Nephron progenitor cell (in vitro differentiated cells): ENCODE measurements around the gene NPIPB8.
A peak's percentile ranks its signal among the peaks of the same experiment; 100 is the strongest.
"Not testable (repeated sequence)": the region's sequence is repeated elsewhere in the genome, so short reads cannot be mapped to it uniquely, and the experiment has no call there.

Source experiments
- DNase-seq: peaks from one replicate; pipeline ENCODE4 v3.0.0; 2021
- H3K27ac Mint-ChIP-seq: 2 replicates; pipeline ENCODE4 v1.8.0; 2021; ENCODE audit warnings: mild to moderate bottlenecking, moderate library complexity, mixed read lengths
- H3K27me3 Mint-ChIP-seq: 2 replicates; pipeline ENCODE4 v1.8.0; 2021; ENCODE audit warnings: mild to moderate bottlenecking, low read depth, mixed read lengths; ENCODE audit not compliant: poor library complexity
- H3K36me3 Mint-ChIP-seq: 2 replicates; pipeline ENCODE4 v1.8.0; 2021; ENCODE audit warnings: low read depth, mixed read lengths
- H3K4me1 Mint-ChIP-seq: 2 replicates; pipeline ENCODE4 v1.8.0; 2021; ENCODE audit warnings: mixed read lengths
- H3K4me3 Mint-ChIP-seq: 2 replicates; pipeline ENCODE4 v1.8.0; 2021; ENCODE audit warnings: mild to moderate bottlenecking, moderate library complexity, mixed read lengths
- H3K9me3 Mint-ChIP-seq: 2 replicates; pipeline ENCODE4 v1.8.0; 2021; ENCODE audit warnings: mild to moderate bottlenecking, moderate library complexity, mixed read lengths
- CTCF ChIP-seq: fragments of 200-600 bp; sonication (generic); IDR thresholded peaks from 2 replicates; pipeline ENCODE4 v1.5.0; 2021; ENCODE audit warnings: antibody characterized with exemption

The NPIPB8 gene

GRCh38 chr16:28602529-28602928 lies 35.3 kb upstream of the NPIPB8 start:
- Mint-ChIP-seq H3K27ac (no peak overlapping the region), H3K27me3 (peaks cover 9% of the 10 kb centered on the region), H3K36me3 (no peaks in the 10 kb centered on the region), H3K9me3 (no peaks in the 10 kb centered on the region), H3K4me1 (peaks cover 7% of the 10 kb centered on the region), H3K4me3 (no peak overlapping the region)
- DNase-seq: no peak
- TF ChIP-seq CTCF: no peak

GRCh38 chr16:28603381-28604185 lies 34.3 kb upstream of the NPIPB8 start:
- H3K9me3 Mint-ChIP-seq: no peaks in the 10 kb centered on the region
- DNase-seq: no peak
- peaks cover 6% of the 10 kb centered on the region for H3K27me3 Mint-ChIP-seq
- TF ChIP-seq CTCF: no peak
- no peak overlapping the region for H3K4me3 Mint-ChIP-seq
- H3K4me1 Mint-ChIP-seq: no peaks in the 10 kb centered on the region
- H3K36me3 Mint-ChIP-seq: no peaks in the 10 kb centered on the region
- H3K27ac Mint-ChIP-seq: no peak overlapping the region

- no peak for TF ChIP-seq CTCF
- Mint-ChIP-seq H3K9me3 (no peaks in the 10 kb centered on the region), H3K4me1 (peaks cover 3% of the 10 kb centered on the region), H3K27me3 (peaks cover 6% of the 10 kb centered on the region), H3K27ac (no peak overlapping the region), H3K36me3 (no peaks in the 10 kb centered on the region), H3K4me3 (no peak overlapping the region)
- DNase-seq: no peak
These were observed 33.7 kb upstream of the NPIPB8 start for GRCh38 chr16:28604186-28604565.

DNA sequence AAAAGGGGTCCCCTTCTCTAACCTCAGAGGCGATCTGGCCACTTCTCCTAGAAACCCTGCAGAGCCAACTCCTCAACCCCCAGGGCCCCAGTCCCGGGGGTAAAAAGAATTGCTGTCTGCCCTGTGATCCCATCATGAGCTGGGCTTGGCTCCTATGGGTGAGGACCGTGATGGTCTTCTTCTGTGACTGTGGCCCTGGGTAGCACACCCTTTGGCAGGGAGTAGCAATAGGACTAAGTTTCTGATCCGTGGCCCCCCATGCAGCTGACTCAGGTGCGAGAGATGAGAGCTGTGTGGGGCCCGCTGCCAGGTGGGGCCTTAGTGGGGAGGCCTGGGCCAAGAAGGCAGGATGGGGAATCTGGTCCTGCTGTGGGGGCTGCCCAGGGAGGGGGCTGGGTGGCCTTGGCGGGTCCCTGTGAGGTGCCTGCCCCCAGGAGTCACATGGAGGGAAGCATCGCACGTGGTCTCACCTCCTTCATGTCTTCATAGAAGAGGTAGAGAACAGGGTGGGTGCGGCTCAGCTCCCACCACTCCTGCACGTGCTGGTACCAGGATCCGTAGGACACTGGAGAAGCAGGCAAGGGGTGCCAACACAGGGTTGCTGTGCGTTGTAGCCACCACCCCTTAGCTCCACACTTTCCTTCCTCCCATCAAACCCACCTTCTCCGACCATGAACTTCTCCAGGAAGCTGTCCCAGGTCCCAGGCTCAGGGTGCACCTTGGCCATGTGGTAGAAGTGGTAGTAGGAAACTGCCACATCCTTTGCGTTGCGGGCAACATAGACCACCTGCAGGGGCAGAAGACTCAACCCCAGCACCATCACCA lies 31.4 kb upstream of the NPIPB8 start:
- no peak for DNase-seq
- TF ChIP-seq CTCF: no peak
- no peaks in the 10 kb centered on the region for H3K36me3 Mint-ChIP-seq
- H3K27ac Mint-ChIP-seq: no peak overlapping the region
- H3K4me3 Mint-ChIP-seq: no peak overlapping the region
- H3K9me3 Mint-ChIP-seq: no peaks in the 10 kb centered on the region
- H3K4me1 Mint-ChIP-seq: peaks cover 24% of the 10 kb centered on the region
- H3K27me3 Mint-ChIP-seq: peaks cover 2% of the 10 kb centered on the region

DNA sequence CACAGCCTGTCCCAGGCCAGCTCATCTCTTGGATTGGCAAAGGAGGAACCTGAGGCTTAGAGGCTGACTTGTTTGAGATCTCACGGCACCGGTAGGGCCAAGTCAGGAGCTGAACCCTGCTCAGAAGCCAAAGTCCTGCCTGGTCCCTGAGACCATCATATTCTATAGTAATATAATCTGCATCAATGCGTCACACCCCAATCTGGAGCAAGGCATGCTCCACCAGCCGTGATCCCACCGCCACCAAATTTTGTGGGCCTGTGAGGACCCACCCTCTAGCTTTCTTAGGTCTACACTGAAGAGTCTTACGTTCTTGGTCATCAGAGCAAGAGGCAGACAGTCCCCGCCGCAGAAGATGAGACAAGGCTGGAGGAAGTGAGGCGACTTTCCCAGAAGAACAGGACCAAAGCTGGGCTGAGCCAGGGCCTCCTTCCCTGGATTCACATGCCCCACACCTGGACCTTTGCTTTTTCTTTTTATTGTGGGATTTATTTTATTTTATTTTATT lies 30.7 kb upstream of the NPIPB8 start:
- Mint-ChIP-seq H3K4me1 (peaks cover 24% of the 10 kb centered on the region), H3K27me3 (no peaks in the 10 kb centered on the region), H3K9me3 (no peaks in the 10 kb centered on the region), H3K4me3 (no peak overlapping the region), H3K36me3 (no peaks in the 10 kb centered on the region), H3K27ac (no peak overlapping the region)
- DNase-seq: no peak
- TF ChIP-seq CTCF: no peak

GRCh38 chr16:28607681-28608495 lies 30.0 kb upstream of the NPIPB8 start:
- not testable (repeated sequence) for H3K36me3 Mint-ChIP-seq, H3K4me3 Mint-ChIP-seq, DNase-seq, H3K27me3 Mint-ChIP-seq, H3K9me3 Mint-ChIP-seq, H3K27ac Mint-ChIP-seq
- peaks cover 24% of the 10 kb centered on the region for H3K4me1 Mint-ChIP-seq

DNA sequence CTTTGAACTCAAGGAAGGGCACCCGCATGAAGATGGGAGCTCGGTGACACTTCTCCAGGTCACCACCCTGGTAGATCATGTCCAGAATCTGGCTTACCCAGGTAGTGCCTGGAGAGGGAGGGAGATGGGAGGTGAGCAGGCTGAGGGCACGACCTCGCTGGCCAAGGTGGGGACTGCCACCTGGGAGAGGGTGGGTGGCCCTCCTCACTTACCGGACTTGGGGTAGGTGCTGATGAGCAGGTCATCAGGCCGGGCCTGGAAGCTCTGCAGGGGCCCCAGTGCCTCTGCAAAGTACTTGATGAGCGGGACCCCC lies 29.4 kb upstream of the NPIPB8 start:
- DNase-seq, H3K9me3 Mint-ChIP-seq, H3K36me3 Mint-ChIP-seq, H3K27me3 Mint-ChIP-seq, H3K27ac Mint-ChIP-seq, H3K4me3 Mint-ChIP-seq: not testable (repeated sequence)
- peaks cover 24% of the 10 kb centered on the region for H3K4me1 Mint-ChIP-seq

- H3K9me3 Mint-ChIP-seq, H3K27me3 Mint-ChIP-seq, DNase-seq, H3K36me3 Mint-ChIP-seq: not testable (repeated sequence)
- Mint-ChIP-seq H3K4me3 (peak overlapping the region; percentile 72), H3K4me1 (peaks cover 24% of the 10 kb centered on the region), H3K27ac (peak overlapping the region; percentile 91)
These were observed 28.8 kb upstream of the NPIPB8 start for GRCh38 chr16:28608867-28609596.
